Activated B cell treated with CpG ODN at 0.5 μM for 24 hours (primary cell): ENCODE measurements around the gene ERAP2. TPM values are rescaled to one million over a fixed set of nuclear protein-coding genes. Genes with fewer than 3 reads are reported as not detected.

Experiments
- ATAC-seq: fragments of 200-7000 bp; cut with Tn5 transposase; one replicate; pipeline ENCODE4 v1.10.0; 2021; ENCODE audit warnings: low read depth, mild to moderate bottlenecking, moderate library complexity
- CTCF ChIA-PET: fragments of 350-600 bp; sonication (Branson Sonifier 250); formaldehyde crosslinking; loops from one replicate; lab custom pipeline; 2021; ENCODE audit warnings: antibody characterized with exemption; lab: Charles Lee
- POLR2A ChIA-PET: fragments of 350-600 bp; sonication (Branson Sonifier 250); formaldehyde crosslinking; loops from one replicate; lab custom pipeline; 2021; ENCODE audit warnings: antibody characterized with exemption; lab: Charles Lee
- DNase-seq: peaks from one replicate; pipeline ENCODE4 v3.0.0; 2022
- H3K27ac Mint-ChIP-seq: one replicate; pipeline ENCODE4 v1.8.0; 2020; ENCODE audit warnings: mixed read lengths
- H3K27me3 Mint-ChIP-seq: one replicate; pipeline ENCODE4 v1.8.0; 2021; ENCODE audit warnings: mixed read lengths
- H3K36me3 Mint-ChIP-seq: one replicate; pipeline ENCODE4 v1.8.0; 2021; ENCODE audit warnings: low read depth, mixed read lengths
- H3K4me1 Mint-ChIP-seq: one replicate; pipeline ENCODE4 v1.8.0; 2021; ENCODE audit warnings: mixed read lengths
- H3K4me3 Mint-ChIP-seq: one replicate; pipeline ENCODE4 v1.8.0; 2020; ENCODE audit warnings: mild to moderate bottlenecking, mixed read lengths
- H3K9me3 Mint-ChIP-seq: one replicate; pipeline ENCODE4 v1.8.0; 2020; ENCODE audit warnings: mixed read lengths
- intact Hi-C: fragments of 100-400 bp; cut with micrococcal nuclease; formaldehyde crosslinking; loops from one replicate; pipeline ENCODE4 v1.15.1; 2024
- total RNA-seq: library from RNA; stranded (reverse); gene quantifications from 2 replicates; pipeline ENCODE4 v1.2.3, GENCODE V29; 2022
- TF ChIP-seq, protein P1 (sequence below): fragments of 200-600 bp; IDR thresholded peaks from one replicate; pipeline ENCODE4 v1.8.0; 2022; ENCODE audit warnings: antibody characterized with exemption, mild to moderate bottlenecking

ERAP2 gene
- total RNA-seq, 1 donor from 2014 or later, result 80.9 TPM

DNA sequence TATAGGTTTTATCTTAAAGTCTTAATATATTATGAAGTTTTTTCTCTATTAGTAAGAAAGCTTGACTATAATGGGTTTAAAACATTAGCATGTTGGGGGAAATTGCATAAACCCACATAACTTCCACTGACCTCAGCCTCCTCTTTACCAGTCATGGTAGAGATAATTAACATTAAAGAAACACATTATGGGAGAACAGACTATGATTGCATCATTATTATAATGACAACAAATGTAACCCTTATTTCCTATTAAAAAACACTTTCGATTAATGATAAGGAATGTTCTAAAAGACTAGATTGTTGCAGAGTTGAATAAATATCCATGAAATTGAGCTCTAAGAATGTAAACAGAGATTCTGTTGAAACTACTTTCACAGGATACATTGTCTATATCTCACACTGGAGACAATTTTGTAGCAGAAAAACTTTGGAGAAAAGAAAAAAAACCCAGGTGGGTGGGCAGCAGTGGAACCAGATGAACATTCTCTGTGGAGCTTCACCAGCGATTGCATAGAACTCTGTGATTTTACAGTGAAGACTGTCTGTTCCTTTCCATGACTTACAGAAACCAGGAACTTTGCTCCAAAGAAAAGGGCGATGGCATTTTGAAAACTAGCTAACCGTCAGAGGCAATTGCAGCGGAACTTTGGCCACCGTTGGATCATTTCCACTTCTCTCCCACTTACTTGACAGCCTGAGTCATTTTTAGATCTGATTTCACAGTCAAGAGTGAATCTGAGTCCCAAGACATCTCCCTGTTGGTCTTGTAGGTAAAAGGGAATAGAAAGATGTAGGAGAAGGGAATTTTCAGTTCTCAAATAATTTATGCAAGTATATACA lies 21.0 kb upstream of the ERAP2 start:
- ChIA-PET CTCF (no interaction called here), POLR2A (interaction anchor here (1.0 kb wide), 1 partner anchor 140 kb away, joined by 3 read pairs; no protein-coding TSS in a partner anchor)
- intact Hi-C loops, result no loop called here
- H3K9me3 Mint-ChIP-seq, result no peaks in the 10 kb centered on the region
- no peak overlapping the region for H3K27ac Mint-ChIP-seq
- H3K27me3 Mint-ChIP-seq, result no peaks in the 10 kb centered on the region
- no peaks in the 10 kb centered on the region for H3K36me3 Mint-ChIP-seq
- ATAC-seq (no peak), DNase-seq (no peak)
- TF ChIP-seq, protein P1, sequence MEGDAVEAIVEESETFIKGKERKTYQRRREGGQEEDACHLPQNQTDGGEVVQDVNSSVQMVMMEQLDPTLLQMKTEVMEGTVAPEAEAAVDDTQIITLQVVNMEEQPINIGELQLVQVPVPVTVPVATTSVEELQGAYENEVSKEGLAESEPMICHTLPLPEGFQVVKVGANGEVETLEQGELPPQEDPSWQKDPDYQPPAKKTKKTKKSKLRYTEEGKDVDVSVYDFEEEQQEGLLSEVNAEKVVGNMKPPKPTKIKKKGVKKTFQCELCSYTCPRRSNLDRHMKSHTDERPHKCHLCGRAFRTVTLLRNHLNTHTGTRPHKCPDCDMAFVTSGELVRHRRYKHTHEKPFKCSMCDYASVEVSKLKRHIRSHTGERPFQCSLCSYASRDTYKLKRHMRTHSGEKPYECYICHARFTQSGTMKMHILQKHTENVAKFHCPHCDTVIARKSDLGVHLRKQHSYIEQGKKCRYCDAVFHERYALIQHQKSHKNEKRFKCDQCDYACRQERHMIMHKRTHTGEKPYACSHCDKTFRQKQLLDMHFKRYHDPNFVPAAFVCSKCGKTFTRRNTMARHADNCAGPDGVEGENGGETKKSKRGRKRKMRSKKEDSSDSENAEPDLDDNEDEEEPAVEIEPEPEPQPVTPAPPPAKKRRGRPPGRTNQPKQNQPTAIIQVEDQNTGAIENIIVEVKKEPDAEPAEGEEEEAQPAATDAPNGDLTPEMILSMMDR, result no peak
- H3K4me1 Mint-ChIP-seq, result no peaks in the 10 kb centered on the region
- H3K4me3 Mint-ChIP-seq, result no peak overlapping the region

DNA sequence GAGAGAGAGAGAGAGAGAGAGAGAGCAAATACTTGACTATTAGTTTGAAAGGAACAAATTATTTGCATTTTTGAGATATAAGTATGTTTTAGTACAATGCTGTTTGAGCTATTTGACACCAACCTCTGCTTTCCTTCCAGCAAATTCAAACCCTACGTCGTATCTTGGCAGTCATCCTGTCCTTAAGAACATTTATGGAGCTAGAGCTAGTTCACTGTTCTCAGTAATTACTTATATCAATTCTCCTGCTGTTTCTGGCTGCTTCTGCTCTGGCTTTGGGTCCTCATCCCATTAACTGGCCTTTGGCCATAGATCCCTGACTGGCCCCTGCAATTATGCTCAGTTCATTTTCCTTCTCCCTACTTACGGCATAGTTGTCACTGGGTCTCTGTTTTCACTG lies 19.9 kb upstream of the ERAP2 start:
- Mint-ChIP-seq H3K27ac (no peak overlapping the region), H3K27me3 (no peaks in the 10 kb centered on the region), H3K36me3 (no peaks in the 10 kb centered on the region), H3K9me3 (no peaks in the 10 kb centered on the region), H3K4me3 (no peak overlapping the region), H3K4me1 (peaks cover 7% of the 10 kb centered on the region)
- TF ChIP-seq, protein P1, result no peak
- DNase-seq (no peak), ATAC-seq (no peak)
- POLR2A ChIA-PET, result no interaction called here
- CTCF ChIA-PET, result no interaction called here
- intact Hi-C loops, result no loop called here

DNA sequence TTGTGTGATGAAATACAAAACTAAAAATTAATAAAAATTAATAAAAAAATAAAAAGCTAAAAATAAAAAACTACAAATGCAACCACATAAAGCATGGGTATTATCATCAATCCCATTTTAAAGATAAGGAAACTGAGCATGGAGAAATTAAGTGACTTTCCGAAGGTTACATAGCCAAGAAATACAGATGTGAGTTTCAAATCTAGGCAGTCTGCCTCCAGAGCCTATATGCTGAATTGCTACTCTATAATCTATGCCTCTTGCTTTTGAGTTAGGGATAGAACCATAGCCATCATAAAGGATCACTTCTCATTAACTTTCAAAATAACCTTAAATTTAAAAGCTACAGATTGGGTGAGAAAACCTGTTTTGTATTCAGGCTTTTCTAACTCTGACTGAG lies 18.8 kb upstream of the ERAP2 start:
- Mint-ChIP-seq H3K4me3 (no peak overlapping the region), H3K27ac (no peak overlapping the region), H3K36me3 (no peaks in the 10 kb centered on the region), H3K9me3 (no peaks in the 10 kb centered on the region), H3K27me3 (no peaks in the 10 kb centered on the region), H3K4me1 (peaks cover 9% of the 10 kb centered on the region)
- TF ChIP-seq, protein P1, result no peak
- intact Hi-C loops, result no loop called here
- DNase-seq (no peak), ATAC-seq (no peak)
- CTCF ChIA-PET, result no interaction called here
- POLR2A ChIA-PET, result no interaction called here

DNA sequence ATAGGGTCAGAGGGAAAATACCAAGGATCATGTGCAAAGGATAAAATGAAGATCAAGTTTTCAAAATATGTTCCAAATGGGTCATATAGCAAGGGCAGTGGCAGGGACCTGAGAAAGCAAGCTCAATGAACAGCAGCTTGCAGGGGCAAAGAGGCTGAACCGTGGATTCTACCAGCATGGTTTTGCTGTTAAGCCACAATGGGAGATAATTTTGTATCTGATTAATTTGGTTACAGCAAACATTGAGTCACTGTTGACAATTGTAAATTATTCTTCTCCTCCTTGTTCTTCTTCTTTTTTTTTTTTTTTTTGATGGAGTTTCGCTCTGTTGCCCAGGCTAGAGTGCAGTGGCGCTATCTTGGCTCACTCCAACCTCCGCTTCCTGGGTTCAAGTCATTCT lies 18.4 kb upstream of the ERAP2 start:
- no peaks in the 10 kb centered on the region for H3K27me3 Mint-ChIP-seq
- CTCF ChIA-PET, result no interaction called here
- POLR2A ChIA-PET, result no interaction called here
- H3K4me3 Mint-ChIP-seq, result no peak overlapping the region
- intact Hi-C loops, result no loop called here
- H3K4me1 Mint-ChIP-seq, result peaks cover 9% of the 10 kb centered on the region
- DNase-seq, result no peak
- H3K36me3 Mint-ChIP-seq, result no peaks in the 10 kb centered on the region
- H3K27ac Mint-ChIP-seq, result no peak overlapping the region
- no peak for ATAC-seq
- H3K9me3 Mint-ChIP-seq, result no peaks in the 10 kb centered on the region
- TF ChIP-seq, protein P1, result no peak

DNA sequence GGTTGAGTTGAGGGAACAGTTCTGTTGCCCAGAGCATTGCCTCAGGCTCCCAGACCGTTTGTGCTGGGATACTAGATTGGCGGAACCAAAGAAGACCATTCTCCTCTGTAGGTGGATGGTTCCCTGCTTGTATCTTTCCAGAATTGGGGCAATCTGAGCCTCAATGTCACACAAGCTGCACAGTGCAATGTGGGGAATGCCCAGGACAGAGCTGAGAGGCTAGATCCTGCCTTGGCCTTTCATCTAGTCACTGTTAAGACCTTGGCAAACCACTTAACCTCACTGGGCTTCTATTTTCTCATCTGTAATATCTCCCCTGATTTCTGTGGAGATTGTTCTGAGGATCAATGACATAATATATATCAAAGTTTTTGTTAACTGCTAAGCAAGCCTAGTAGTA lies 16.9 kb upstream of the ERAP2 start:
- intact Hi-C loops, result no loop called here
- no peak overlapping the region for H3K4me3 Mint-ChIP-seq
- ATAC-seq (no peak), DNase-seq (no peak)
- H3K27me3 Mint-ChIP-seq, result no peaks in the 10 kb centered on the region
- ChIA-PET CTCF (interaction anchor here (1.0 kb wide), 1 partner anchor 10 kb away, joined by 4 read pairs; no protein-coding TSS in a partner anchor), POLR2A (no interaction called here)
- H3K4me1 Mint-ChIP-seq, result peaks cover 9% of the 10 kb centered on the region
- H3K36me3 Mint-ChIP-seq, result no peaks in the 10 kb centered on the region
- TF ChIP-seq, protein P1, result no peak
- no peak overlapping the region for H3K27ac Mint-ChIP-seq
- no peaks in the 10 kb centered on the region for H3K9me3 Mint-ChIP-seq
